ENCODE results near the gene PTPRN2. TPM values are rescaled to one million over a fixed set of nuclear protein-coding genes. Genes with fewer than 3 reads are reported as not detected.

The PTPRN2 gene
- total RNA-seq, 1 experiment from 2014 or later = 1.7 TPM

DNA sequence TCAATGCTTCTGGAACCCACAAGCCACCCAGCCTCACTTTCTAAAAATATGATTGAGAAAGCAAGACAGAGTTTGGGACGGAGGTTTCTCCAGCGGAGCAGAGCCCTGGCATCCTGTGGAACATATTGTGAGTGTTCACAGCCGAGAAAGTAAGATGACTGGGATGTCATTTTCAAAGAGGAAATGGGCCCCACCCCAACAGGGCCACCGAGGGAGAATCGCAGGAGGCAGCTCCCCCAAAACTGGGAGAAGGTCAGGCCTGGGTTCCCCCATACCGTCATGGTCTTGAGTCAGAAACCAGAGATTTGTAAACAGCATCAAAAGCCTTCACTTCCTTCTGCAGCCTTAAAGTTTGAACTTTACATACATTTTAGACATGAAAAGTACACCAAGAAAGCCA, 560.0 kb downstream of the PTPRN2 start:
- Histone ChIP-seq H3K9me3 (ENCODE audit: low read length) (no peaks in the 10 kb centered on the region), H3K4me1 (ENCODE audit: low read length) (no peaks in the 10 kb centered on the region), H3K9me2 (replicated peaks; ENCODE audit: insufficient read depth, low read length) (no peaks in the 10 kb centered on the region), H4K20me1 (ENCODE audit: insufficient read depth, low read depth, low read length) (no peaks in the 10 kb centered on the region), H3K27me3 (ENCODE audit: low read length) (no peaks in the 10 kb centered on the region), H3K27ac (ENCODE audit: low read length) (no peak overlapping the region), H3K79me2 (ENCODE audit: low read length) (no peaks in the 10 kb centered on the region), H3K4me2 (ENCODE audit: low read depth, low read length, poor library complexity, severe bottlenecking) (no peak overlapping the region), H3K4me3 (ENCODE audit: low read length) (no peak overlapping the region), H2AFZ (ENCODE audit: low read length) (no peak overlapping the region), H3K9ac (ENCODE audit: low read length) (no peak overlapping the region), H3K36me3 (ENCODE audit: insufficient read depth, low read length) (no peaks in the 10 kb centered on the region)
- no peak for DNase-seq

DNA sequence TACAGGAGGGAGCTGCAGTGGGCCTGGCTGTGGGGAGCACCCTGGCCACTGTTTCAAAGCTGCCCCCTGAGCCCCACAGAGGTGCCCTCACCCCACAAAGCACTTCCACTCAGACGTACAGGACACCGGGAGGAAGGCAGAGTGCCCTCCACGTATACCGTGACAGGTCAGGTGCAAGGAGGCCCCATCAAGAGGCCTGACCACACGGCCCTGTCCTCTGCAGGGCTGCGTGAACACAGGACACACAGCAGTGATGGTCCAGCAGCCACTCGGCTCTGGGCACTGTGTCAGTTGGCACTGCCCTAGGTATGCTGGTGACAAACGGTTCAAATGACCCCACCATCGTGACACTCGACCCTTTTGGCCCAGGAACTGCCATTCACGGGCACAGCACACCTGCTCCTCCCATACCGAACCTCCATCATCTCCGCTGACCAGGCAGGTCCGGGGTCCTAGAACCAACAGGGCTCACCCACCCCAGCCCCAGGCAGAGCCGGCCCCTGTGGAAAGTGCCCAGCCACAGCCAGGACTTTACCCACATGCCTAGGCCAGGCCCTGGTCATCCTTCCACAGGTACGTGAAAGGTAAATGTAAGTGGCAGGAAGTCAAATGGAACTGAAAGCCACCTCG, 560.9 kb downstream of the PTPRN2 start:
- Histone ChIP-seq H3K9me2 (replicated peaks; ENCODE audit: insufficient read depth, low read length) (no peaks in the 10 kb centered on the region), H3K9me3 (ENCODE audit: low read length) (no peaks in the 10 kb centered on the region), H3K27me3 (ENCODE audit: low read length) (no peaks in the 10 kb centered on the region), H3K79me2 (ENCODE audit: low read length) (no peaks in the 10 kb centered on the region), H4K20me1 (ENCODE audit: insufficient read depth, low read depth, low read length) (no peaks in the 10 kb centered on the region), H3K9ac (ENCODE audit: low read length) (no peak overlapping the region), H3K27ac (ENCODE audit: low read length) (no peak overlapping the region), H3K4me3 (ENCODE audit: low read length) (no peak overlapping the region), H3K4me1 (ENCODE audit: low read length) (no peaks in the 10 kb centered on the region), H2AFZ (ENCODE audit: low read length) (no peak overlapping the region), H3K36me3 (ENCODE audit: insufficient read depth, low read length) (no peaks in the 10 kb centered on the region), H3K4me2 (ENCODE audit: low read depth, low read length, poor library complexity, severe bottlenecking) (no peak overlapping the region)
- DNase-seq = no peak

GRCh38 chr7:158025686-158026600, 561.7 kb downstream of the PTPRN2 start:
- no peaks in the 10 kb centered on the region for H3K9me3 ChIP-seq (ENCODE audit: low read length)
- H3K27me3 ChIP-seq (ENCODE audit: low read length) = no peaks in the 10 kb centered on the region
- no peaks in the 10 kb centered on the region for H3K4me1 ChIP-seq (ENCODE audit: low read length)
- H3K4me2 ChIP-seq (ENCODE audit: low read depth, low read length, poor library complexity, severe bottlenecking) = no peak overlapping the region
- H3K27ac ChIP-seq (ENCODE audit: low read length) = no peak overlapping the region
- no peaks in the 10 kb centered on the region for H4K20me1 ChIP-seq (ENCODE audit: insufficient read depth, low read depth, low read length)
- H3K9ac ChIP-seq (ENCODE audit: low read length) = no peak overlapping the region
- no peak overlapping the region for H2AFZ ChIP-seq (ENCODE audit: low read length)
- H3K79me2 ChIP-seq (ENCODE audit: low read length) = no peaks in the 10 kb centered on the region
- DNase-seq = no peak
- H3K36me3 ChIP-seq (ENCODE audit: insufficient read depth, low read length) = no peaks in the 10 kb centered on the region
- H3K4me3 ChIP-seq (ENCODE audit: low read length) = no peak overlapping the region
- H3K9me2 ChIP-seq (replicated peaks; ENCODE audit: insufficient read depth, low read length) = no peaks in the 10 kb centered on the region

GRCh38 chr7:158024881-158025280, 562.7 kb downstream of the PTPRN2 start:
- no peaks in the 10 kb centered on the region for H4K20me1 ChIP-seq (ENCODE audit: insufficient read depth, low read depth, low read length)
- no peak overlapping the region for H2AFZ ChIP-seq (ENCODE audit: low read length)
- no peaks in the 10 kb centered on the region for H3K9me3 ChIP-seq (ENCODE audit: low read length)
- no peaks in the 10 kb centered on the region for H3K4me1 ChIP-seq (ENCODE audit: low read length)
- H3K36me3 ChIP-seq (ENCODE audit: insufficient read depth, low read length) = no peaks in the 10 kb centered on the region
- no peak overlapping the region for H3K4me3 ChIP-seq (ENCODE audit: low read length)
- no peaks in the 10 kb centered on the region for H3K9me2 ChIP-seq (replicated peaks; ENCODE audit: insufficient read depth, low read length)
- DNase-seq = no peak
- no peaks in the 10 kb centered on the region for H3K79me2 ChIP-seq (ENCODE audit: low read length)
- H3K9ac ChIP-seq (ENCODE audit: low read length) = no peak overlapping the region
- H3K4me2 ChIP-seq (ENCODE audit: low read depth, low read length, poor library complexity, severe bottlenecking) = no peak overlapping the region
- no peak overlapping the region for H3K27ac ChIP-seq (ENCODE audit: low read length)
- H3K27me3 ChIP-seq (ENCODE audit: low read length) = no peaks in the 10 kb centered on the region

DNA sequence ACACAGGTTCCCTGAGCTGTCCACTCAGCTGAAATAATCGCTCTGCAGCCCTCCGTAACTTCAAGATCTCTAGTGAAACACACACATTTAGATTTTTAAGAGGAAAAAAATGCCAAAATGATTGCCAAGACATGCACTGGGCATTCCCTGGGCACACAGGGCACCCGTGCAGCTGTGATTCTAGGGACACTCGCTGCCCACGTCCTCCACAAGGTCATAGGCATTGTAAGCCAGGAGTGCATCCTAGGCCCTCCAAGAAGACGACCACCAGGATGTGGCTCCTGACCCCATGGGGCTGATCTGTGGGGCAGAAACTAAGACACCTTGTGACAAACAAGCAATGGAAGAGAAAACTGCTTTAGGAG, 563.3 kb downstream of the PTPRN2 start:
- no peaks in the 10 kb centered on the region for H4K20me1 ChIP-seq (ENCODE audit: insufficient read depth, low read depth, low read length)
- no peak for DNase-seq
- H3K4me1 ChIP-seq (ENCODE audit: low read length) = no peaks in the 10 kb centered on the region
- H3K79me2 ChIP-seq (ENCODE audit: low read length) = no peaks in the 10 kb centered on the region
- H3K4me3 ChIP-seq (ENCODE audit: low read length) = no peak overlapping the region
- H3K27me3 ChIP-seq (ENCODE audit: low read length) = no peaks in the 10 kb centered on the region
- H3K4me2 ChIP-seq (ENCODE audit: low read depth, low read length, poor library complexity, severe bottlenecking) = no peak overlapping the region
- no peaks in the 10 kb centered on the region for H3K9me2 ChIP-seq (replicated peaks; ENCODE audit: insufficient read depth, low read length)
- no peak overlapping the region for H3K9ac ChIP-seq (ENCODE audit: low read length)
- H3K36me3 ChIP-seq (ENCODE audit: insufficient read depth, low read length) = no peaks in the 10 kb centered on the region
- H2AFZ ChIP-seq (ENCODE audit: low read length) = no peak overlapping the region
- H3K27ac ChIP-seq (ENCODE audit: low read length) = no peak overlapping the region
- no peaks in the 10 kb centered on the region for H3K9me3 ChIP-seq (ENCODE audit: low read length)

DNA sequence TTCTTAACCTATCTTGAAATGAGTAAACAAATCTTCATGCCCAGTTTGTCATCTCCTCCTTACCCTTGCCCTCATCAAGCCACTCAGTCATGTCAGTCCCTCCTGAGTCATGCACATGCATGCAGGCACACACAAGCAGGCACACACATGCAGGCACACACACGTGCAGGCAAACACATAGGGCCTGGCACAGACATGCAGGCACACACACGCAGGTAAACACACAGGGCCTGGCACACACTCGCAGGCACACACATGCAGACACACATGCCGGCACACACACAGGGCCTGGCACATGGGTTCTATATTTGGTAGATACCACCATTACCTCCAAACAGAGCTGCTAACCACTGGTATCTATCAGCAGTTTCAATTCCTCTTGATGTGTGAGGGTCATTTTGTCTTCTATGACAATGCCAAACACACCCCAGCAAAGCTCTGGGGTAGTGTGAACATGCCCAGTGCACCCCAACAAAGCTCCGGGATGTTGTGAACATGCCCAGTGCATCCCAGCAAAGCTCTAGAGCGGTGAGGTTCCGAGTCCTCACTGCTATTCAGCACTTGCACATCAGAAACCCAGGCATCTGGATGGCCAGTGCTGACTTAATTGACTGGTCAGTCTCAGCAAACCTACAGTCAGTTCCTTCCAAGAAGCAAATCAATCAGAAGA, 563.8 kb downstream of the PTPRN2 start:
- Histone ChIP-seq H3K9ac (ENCODE audit: low read length) (no peak overlapping the region), H3K4me1 (ENCODE audit: low read length) (no peaks in the 10 kb centered on the region), H2AFZ (ENCODE audit: low read length) (no peak overlapping the region), H3K4me2 (ENCODE audit: low read depth, low read length, poor library complexity, severe bottlenecking) (no peak overlapping the region), H4K20me1 (ENCODE audit: insufficient read depth, low read depth, low read length) (no peaks in the 10 kb centered on the region), H3K27ac (ENCODE audit: low read length) (no peak overlapping the region), H3K36me3 (ENCODE audit: insufficient read depth, low read length) (no peaks in the 10 kb centered on the region), H3K27me3 (ENCODE audit: low read length) (no peaks in the 10 kb centered on the region), H3K9me3 (ENCODE audit: low read length) (no peaks in the 10 kb centered on the region), H3K79me2 (ENCODE audit: low read length) (no peaks in the 10 kb centered on the region), H3K4me3 (ENCODE audit: low read length) (no peak overlapping the region), H3K9me2 (replicated peaks; ENCODE audit: insufficient read depth, low read length) (no peaks in the 10 kb centered on the region)
- no peak for DNase-seq

GRCh38 chr7:158023157-158023556, 564.5 kb downstream of the PTPRN2 start:
- H3K27me3 ChIP-seq (ENCODE audit: low read length) = no peaks in the 10 kb centered on the region
- no peaks in the 10 kb centered on the region for H3K9me3 ChIP-seq (ENCODE audit: low read length)
- H3K4me2 ChIP-seq (ENCODE audit: low read depth, low read length, poor library complexity, severe bottlenecking) = no peak overlapping the region
- no peak overlapping the region for H2AFZ ChIP-seq (ENCODE audit: low read length)
- no peak overlapping the region for H3K4me3 ChIP-seq (ENCODE audit: low read length)
- DNase-seq = no peak
- H3K9ac ChIP-seq (ENCODE audit: low read length) = no peak overlapping the region
- no peaks in the 10 kb centered on the region for H3K36me3 ChIP-seq (ENCODE audit: insufficient read depth, low read length)
- H3K79me2 ChIP-seq (ENCODE audit: low read length) = no peaks in the 10 kb centered on the region
- no peaks in the 10 kb centered on the region for H3K9me2 ChIP-seq (replicated peaks; ENCODE audit: insufficient read depth, low read length)
- no peak overlapping the region for H3K27ac ChIP-seq (ENCODE audit: low read length)
- no peaks in the 10 kb centered on the region for H4K20me1 ChIP-seq (ENCODE audit: insufficient read depth, low read depth, low read length)
- no peaks in the 10 kb centered on the region for H3K4me1 ChIP-seq (ENCODE audit: low read length)

- H3K9me3 ChIP-seq (ENCODE audit: low read length) = no peaks in the 10 kb centered on the region
- DNase-seq = no peak
These were observed 565.0 kb downstream of the PTPRN2 start for GRCh38 chr7:158022601-158023000.

More at GRCh38 chr7:158022601-158023000, 565.0 kb downstream of the PTPRN2 start:
- no peaks in the 10 kb centered on the region for H3K4me1 ChIP-seq (ENCODE audit: low read length)
- H3K36me3 ChIP-seq (ENCODE audit: insufficient read depth, low read length) = no peaks in the 10 kb centered on the region
- no peak overlapping the region for H3K9ac ChIP-seq (ENCODE audit: low read length)
- no peaks in the 10 kb centered on the region for H3K9me2 ChIP-seq (replicated peaks; ENCODE audit: insufficient read depth, low read length)
- H3K4me2 ChIP-seq (ENCODE audit: low read depth, low read length, poor library complexity, severe bottlenecking) = no peak overlapping the region
- no peak overlapping the region for H2AFZ ChIP-seq (ENCODE audit: low read length)
- H3K27me3 ChIP-seq (ENCODE audit: low read length) = no peaks in the 10 kb centered on the region
- H3K27ac ChIP-seq (ENCODE audit: low read length) = no peak overlapping the region
- no peak overlapping the region for H3K4me3 ChIP-seq (ENCODE audit: low read length)
- no peaks in the 10 kb centered on the region for H3K79me2 ChIP-seq (ENCODE audit: low read length)
- no peaks in the 10 kb centered on the region for H4K20me1 ChIP-seq (ENCODE audit: insufficient read depth, low read depth, low read length)
